ENCODE results near the gene BTBD16. TPM values are rescaled to one million over a fixed set of nuclear protein-coding genes. Genes with fewer than 3 reads are reported as not detected.

Gene BTBD16
- total RNA-seq, 2 donors from 2014 or later = not detected

GRCh38 chr10:122265896-122266295 lies 5.2 kb upstream of the BTBD16 start:
- Mint-ChIP-seq H3K27me3 (ENCODE audit: low read depth) (peaks cover 33% of the 10 kb centered on the region), H3K4me1 (ENCODE audit: low read depth) (no peaks in the 10 kb centered on the region), H3K27ac (no peak overlapping the region), H3K36me3 (ENCODE audit: insufficient read depth in 2 of 2) (peaks cover 6 to 12% of the 10 kb centered on the region in 2 donors), H3K9me3 (peaks cover 4 to 9% of the 10 kb centered on the region in 2 donors), H3K4me3 (no peak overlapping the region)
- ATAC-seq (replicated peaks in 1 of 2) = no peak
- DNase-seq = no peak

DNA sequence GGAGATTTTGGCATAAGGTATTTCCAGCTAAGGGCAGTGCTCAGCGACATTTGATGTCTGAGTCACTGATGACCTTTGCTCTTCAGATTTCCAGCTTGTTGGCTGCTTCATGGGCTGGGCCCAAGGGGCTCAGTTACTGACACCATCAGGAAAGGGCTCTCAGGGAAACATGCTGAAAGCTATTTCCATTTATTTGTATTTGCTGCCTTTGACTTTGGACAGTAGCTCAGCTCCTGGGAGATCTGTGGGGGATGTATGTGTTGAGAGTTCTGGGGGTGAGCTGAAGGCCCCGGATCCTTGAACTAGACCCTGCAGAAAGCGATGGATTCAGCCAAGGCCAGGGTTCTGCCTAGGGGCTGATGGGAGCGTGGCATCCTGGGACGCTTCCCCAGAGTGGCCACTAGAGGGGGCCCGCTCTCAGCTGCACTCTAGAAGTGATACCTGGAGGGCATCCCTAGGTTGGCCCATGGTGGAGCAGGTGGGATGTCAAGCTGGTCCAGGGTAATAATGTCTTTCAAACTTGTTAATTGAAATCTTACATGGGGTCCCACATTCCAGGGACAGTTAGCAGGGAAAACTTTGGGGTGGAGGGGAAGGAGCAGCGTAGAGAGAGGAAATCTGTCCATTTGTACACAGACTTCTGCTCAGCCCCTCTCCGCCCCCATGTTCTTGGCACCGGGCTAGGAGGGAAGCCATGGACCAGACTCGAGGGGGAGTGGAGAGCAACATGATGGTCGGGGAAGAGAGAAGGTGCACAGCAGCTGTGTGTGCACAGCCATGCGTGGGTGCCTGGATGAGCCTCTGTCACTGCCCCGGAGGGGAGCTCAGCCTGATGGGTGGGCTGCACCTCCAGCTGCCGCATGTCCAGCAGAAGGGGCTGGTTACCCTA lies 3.0 kb upstream of the BTBD16 start:
- Mint-ChIP-seq H3K27ac (no peak overlapping the region), H3K36me3 (ENCODE audit: insufficient read depth in 2 of 2) (peaks cover 4 to 8% of the 10 kb centered on the region in 2 donors), H3K27me3 (ENCODE audit: low read depth) (peaks cover 31% of the 10 kb centered on the region)

DNA sequence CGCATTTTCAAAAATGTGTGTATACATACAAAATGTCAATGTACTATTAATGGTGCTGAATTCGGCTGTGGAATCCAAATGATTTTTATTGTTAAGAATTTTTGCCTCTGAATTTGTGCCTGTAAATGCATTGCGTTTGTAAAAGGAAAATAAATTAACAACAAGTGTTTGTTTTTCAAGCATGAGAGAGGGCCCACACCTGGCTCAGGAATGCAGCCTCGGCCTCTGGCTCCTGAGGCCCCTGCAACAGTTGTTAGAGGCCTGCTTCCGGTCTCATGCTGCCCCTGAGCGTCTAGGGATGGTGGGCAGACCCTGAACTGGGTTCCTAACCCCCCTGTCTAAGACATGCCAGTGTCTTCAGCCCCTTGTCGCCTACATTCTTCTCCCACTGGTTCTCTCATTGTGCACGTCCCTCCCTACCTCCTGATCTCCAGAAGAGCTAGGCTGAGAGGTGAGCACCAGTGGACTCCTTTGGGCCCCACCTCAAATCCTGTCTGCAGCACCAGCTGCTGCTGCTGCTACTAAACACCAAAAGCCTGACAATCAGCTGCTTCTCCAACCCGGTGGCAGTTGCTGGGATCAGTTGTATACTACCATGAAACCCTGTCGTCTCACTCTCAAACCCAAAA lies 1.9 kb upstream of the BTBD16 start:
- no peak for ATAC-seq (replicated peaks in 1 of 2)
- H3K9me3 Mint-ChIP-seq = no peaks in the 10 kb centered on the region

More for the DNA sequence above, 3.0 kb upstream of the BTBD16 start:
- DNase-seq = peak; percentile 40 to 53
- Mint-ChIP-seq H3K4me1 (ENCODE audit: low read depth) (no peaks in the 10 kb centered on the region), H3K9me3 (peaks cover 2 to 5% of the 10 kb centered on the region in 2 donors), H3K4me3 (no peak overlapping the region)
- ATAC-seq (replicated peaks in 1 of 2) = peak; percentile 67 to 70

DNA sequence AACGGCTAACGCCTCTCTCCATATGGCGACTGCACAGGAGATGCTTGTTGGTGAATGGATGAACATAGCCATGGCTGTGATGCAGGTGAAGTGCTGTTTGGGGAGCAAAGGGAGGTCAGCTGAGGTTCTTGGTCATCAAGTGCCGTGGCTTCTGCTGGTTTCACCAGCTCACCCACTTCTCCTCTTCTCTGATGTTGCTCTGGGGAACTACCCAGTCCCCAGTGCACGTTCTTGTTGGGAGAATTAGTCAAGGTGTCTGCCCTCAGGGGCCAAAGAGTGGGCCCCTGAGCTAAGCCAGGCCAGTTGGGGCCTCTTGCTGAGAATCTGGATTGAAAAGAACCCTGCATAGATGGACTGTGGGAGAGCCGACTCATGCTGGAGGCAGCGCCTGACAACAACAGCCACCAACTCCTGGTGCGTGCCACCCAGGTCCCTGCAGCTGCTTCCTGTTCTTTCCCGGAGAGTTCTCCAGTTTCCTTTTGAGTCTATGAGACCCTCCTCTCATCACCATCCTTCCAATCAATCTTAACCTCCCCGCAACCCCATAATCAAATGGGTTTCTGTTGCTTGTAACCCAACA lies 3.0 kb downstream of the BTBD16 start:
- Mint-ChIP-seq H3K27me3 (ENCODE audit: low read depth) (no peaks in the 10 kb centered on the region), H3K27ac (no peak overlapping the region), H3K9me3 (no peaks in the 10 kb centered on the region)

More for the DNA sequence above, 1.9 kb upstream of the BTBD16 start:
- no peaks in the 10 kb centered on the region for H3K4me1 Mint-ChIP-seq (ENCODE audit: low read depth)
- no peaks in the 10 kb centered on the region for H3K36me3 Mint-ChIP-seq (ENCODE audit: insufficient read depth in 2 of 2)
- DNase-seq = no peak
- H3K27ac Mint-ChIP-seq = no peak overlapping the region
- peaks cover 21% of the 10 kb centered on the region for H3K27me3 Mint-ChIP-seq (ENCODE audit: low read depth)
- H3K4me3 Mint-ChIP-seq = no peak overlapping the region

DNA sequence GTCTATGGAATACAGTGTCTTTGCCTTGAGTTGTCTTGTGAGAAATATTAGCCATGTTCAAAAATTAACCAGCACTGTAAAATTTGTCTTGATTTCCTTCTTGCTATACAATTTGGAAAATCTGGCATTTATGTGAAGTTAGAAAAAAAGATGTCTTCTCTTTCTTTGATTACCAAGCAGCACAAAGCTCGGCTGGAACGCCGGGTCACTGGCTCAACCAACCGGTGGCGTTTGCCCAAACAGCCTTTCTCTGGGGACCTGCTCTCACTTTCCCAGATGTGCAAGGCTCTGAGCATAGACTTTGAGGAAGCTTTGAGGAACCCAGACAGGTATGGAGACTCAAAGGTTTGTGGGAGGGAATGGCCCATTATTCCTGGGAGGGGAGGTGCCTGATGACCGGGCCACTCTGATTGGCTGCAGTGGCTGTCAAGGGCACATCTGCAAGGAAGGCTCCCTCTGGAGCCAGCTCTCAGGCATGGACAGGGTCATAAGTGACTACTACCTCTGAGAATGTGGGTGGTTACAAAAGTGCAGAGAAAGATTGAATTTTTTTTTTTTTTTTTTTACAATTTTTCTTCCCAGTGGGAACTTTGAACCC lies 5.6 kb downstream of the BTBD16 start:
- Mint-ChIP-seq H3K27ac (no peak overlapping the region), H3K4me3 (no peak overlapping the region), H3K36me3 (ENCODE audit: insufficient read depth in 2 of 2) (no peaks in the 10 kb centered on the region), H3K27me3 (ENCODE audit: low read depth) (peaks cover 9% of the 10 kb centered on the region), H3K4me1 (ENCODE audit: low read depth) (no peaks in the 10 kb centered on the region), H3K9me3 (no peaks in the 10 kb centered on the region)
- no peak for DNase-seq
- ATAC-seq (replicated peaks in 1 of 2) = no peak

More for the DNA sequence above, 3.0 kb downstream of the BTBD16 start:
- no peak overlapping the region for H3K4me3 Mint-ChIP-seq
- no peaks in the 10 kb centered on the region for H3K36me3 Mint-ChIP-seq (ENCODE audit: insufficient read depth in 2 of 2)
- H3K4me1 Mint-ChIP-seq (ENCODE audit: low read depth) = no peaks in the 10 kb centered on the region
- DNase-seq = no peak
- ATAC-seq (replicated peaks in 1 of 2) = no peak

DNA sequence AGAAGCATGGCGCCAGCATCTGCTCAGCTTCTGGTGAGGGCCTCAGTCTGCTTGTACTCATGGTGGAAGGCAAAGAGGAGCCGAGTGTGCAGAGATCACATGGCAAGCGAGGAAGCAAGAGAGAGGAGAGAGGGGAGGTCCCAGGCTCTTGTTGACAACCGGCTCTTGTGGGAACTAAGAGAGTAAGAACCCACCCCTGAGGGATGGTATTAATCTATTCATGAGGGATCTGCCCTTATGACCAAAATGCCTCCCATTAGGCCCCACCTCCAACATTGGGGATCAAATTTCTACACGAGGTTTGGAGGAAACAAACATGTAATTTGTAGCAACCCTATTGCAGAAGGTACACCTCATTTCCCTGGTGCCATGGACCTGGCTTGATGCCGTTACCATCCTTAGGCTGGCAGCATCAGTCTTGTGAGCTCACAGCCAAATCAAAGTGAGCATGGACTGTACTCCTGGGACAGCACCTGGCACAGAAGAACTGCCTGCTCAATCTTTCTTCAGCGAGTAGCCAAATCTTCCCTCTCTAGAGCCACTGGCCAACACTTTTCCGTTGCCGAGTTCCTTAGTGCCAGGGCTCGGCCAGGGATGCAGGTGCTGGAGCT lies 6.5 kb downstream of the BTBD16 start:
- H3K9me3 Mint-ChIP-seq = no peaks in the 10 kb centered on the region
- peaks cover 18% of the 10 kb centered on the region for H3K27me3 Mint-ChIP-seq (ENCODE audit: low read depth)
- no peak overlapping the region for H3K27ac Mint-ChIP-seq
- no peaks in the 10 kb centered on the region for H3K4me1 Mint-ChIP-seq (ENCODE audit: low read depth)
- H3K36me3 Mint-ChIP-seq (ENCODE audit: insufficient read depth in 2 of 2) = no peaks in the 10 kb centered on the region
- ATAC-seq (replicated peaks in 1 of 2) (no peak), DNase-seq (no peak)
- no peak overlapping the region for H3K4me3 Mint-ChIP-seq

- Mint-ChIP-seq H3K4me1 (ENCODE audit: low read depth) (no peaks in the 10 kb centered on the region), H3K4me3 (no peak overlapping the region), H3K36me3 (ENCODE audit: insufficient read depth in 2 of 2) (no peaks in the 10 kb centered on the region), H3K27ac (no peak overlapping the region), H3K27me3 (ENCODE audit: low read depth) (peaks cover 29% of the 10 kb centered on the region), H3K9me3 (no peaks in the 10 kb centered on the region)
- ATAC-seq (replicated peaks in 1 of 2) = no peak
- DNase-seq = peak; percentile 28 to 35
Observed at GRCh38 chr10:122279725-122280141, 8.6 kb downstream of the BTBD16 start.

- Mint-ChIP-seq H3K27me3 (ENCODE audit: low read depth) (peaks cover 29% of the 10 kb centered on the region), H3K4me1 (ENCODE audit: low read depth) (no peaks in the 10 kb centered on the region), H3K9me3 (no peaks in the 10 kb centered on the region), H3K36me3 (ENCODE audit: insufficient read depth in 2 of 2) (no peaks in the 10 kb centered on the region), H3K4me3 (no peak overlapping the region), H3K27ac (no peak overlapping the region)
- ATAC-seq (replicated peaks in 1 of 2) (no peak), DNase-seq (no peak)
Observed at GRCh38 chr10:122280156-122280555, 9.1 kb downstream of the BTBD16 start.

- no peak for ATAC-seq (replicated peaks in 1 of 2)
Observed at GRCh38 chr10:122281018-122281626, 10.0 kb downstream of the BTBD16 start.

GRCh38 chr10:122281751-122282150 lies 10.7 kb downstream of the BTBD16 start:
- ATAC-seq (replicated peaks in 1 of 2) = no peak
- DNase-seq = no peak
- peaks cover 29% of the 10 kb centered on the region for H3K27me3 Mint-ChIP-seq (ENCODE audit: low read depth)
- no peaks in the 10 kb centered on the region for H3K36me3 Mint-ChIP-seq (ENCODE audit: insufficient read depth in 2 of 2)
- no peak overlapping the region for H3K4me3 Mint-ChIP-seq
- no peak overlapping the region for H3K27ac Mint-ChIP-seq
- H3K4me1 Mint-ChIP-seq (ENCODE audit: low read depth) = no peaks in the 10 kb centered on the region
- H3K9me3 Mint-ChIP-seq = no peaks in the 10 kb centered on the region

More at GRCh38 chr10:122281018-122281626, 10.0 kb downstream of the BTBD16 start:
- Mint-ChIP-seq H3K4me1 (ENCODE audit: low read depth) (no peaks in the 10 kb centered on the region), H3K36me3 (ENCODE audit: insufficient read depth in 2 of 2) (no peaks in the 10 kb centered on the region), H3K27ac (no peak overlapping the region), H3K4me3 (no peak overlapping the region), H3K9me3 (no peaks in the 10 kb centered on the region), H3K27me3 (ENCODE audit: low read depth) (peaks cover 29% of the 10 kb centered on the region)
- DNase-seq = no peak

DNA sequence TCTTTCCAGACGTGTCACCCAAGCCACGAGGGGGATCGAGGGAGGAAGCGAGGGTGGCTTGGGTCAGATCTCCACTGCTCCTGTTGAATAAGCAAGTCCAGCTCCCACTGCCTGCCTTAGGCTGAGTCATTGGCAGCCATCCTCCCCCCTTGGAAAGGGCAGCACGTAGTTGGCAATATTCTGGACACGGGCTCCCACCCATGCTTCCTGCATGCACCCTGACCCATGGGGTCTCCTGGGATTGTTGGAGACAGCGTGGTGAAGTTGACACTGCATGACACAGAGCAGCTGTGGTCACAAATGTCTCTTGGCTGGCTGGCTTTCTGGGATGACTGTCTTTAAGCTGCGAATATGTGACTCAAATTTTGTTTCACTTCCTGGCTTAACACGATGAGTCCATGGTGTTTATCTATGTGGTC lies 11.2 kb downstream of the BTBD16 start:
- H3K36me3 Mint-ChIP-seq (ENCODE audit: insufficient read depth in 2 of 2) = no peaks in the 10 kb centered on the region
- ATAC-seq (replicated peaks in 1 of 2) (peak in 1 of 2 donors; percentile 17), DNase-seq (no peak)
- H3K4me1 Mint-ChIP-seq (ENCODE audit: low read depth) = no peaks in the 10 kb centered on the region
- H3K9me3 Mint-ChIP-seq = no peaks in the 10 kb centered on the region
- no peak overlapping the region for H3K4me3 Mint-ChIP-seq
- no peak overlapping the region for H3K27ac Mint-ChIP-seq
- peaks cover 29% of the 10 kb centered on the region for H3K27me3 Mint-ChIP-seq (ENCODE audit: low read depth)

DNA sequence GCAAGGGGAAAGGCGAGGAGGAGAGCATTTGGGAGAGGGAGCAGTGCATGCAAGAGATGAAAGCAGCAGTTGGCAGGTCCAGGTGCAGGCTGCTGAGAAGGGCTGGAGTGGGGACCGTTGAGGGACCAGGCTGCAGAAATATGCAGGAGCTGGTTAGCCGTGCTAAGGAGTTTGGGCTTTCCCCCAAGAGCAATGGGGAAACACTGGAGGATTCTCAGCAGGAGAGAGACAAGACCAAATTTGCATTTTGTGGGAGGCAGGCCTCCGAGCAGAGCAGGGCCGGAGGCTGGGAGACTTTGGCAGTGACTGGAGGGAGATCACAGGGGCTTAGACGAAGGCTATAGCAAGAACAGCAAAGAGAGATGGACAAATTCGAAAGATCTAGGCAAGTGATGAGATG lies 11.8 kb downstream of the BTBD16 start:
- Mint-ChIP-seq H3K9me3 (no peaks in the 10 kb centered on the region), H3K4me1 (ENCODE audit: low read depth) (no peaks in the 10 kb centered on the region), H3K27ac (no peak overlapping the region), H3K4me3 (no peak overlapping the region), H3K36me3 (ENCODE audit: insufficient read depth in 2 of 2) (no peaks in the 10 kb centered on the region), H3K27me3 (ENCODE audit: low read depth) (peaks cover 33% of the 10 kb centered on the region)
- DNase-seq (no peak), ATAC-seq (replicated peaks in 1 of 2) (no peak)
